Body of pancreas (tissue), 4 donors: ENCODE results near the gene TRIM24. TPM values are rescaled to one million over a fixed set of nuclear protein-coding genes. Genes with fewer than 3 reads are reported as not detected.

ENCODE experiments used
- ATAC-seq: fragments of 150-250 bp; one replicate; pipeline ENCODE4 v1.9.1; 2016
- DNase-seq, 4 donors: peaks; one replicate each; pipeline ENCODE4 v3.0.0-alpha.2; 2019
- H3K27ac ChIP-seq, 4 donors: fragments of 200-600 bp; sonication (generic); 1 replicate in 3 of 4; 2 replicates in 1 of 4; pipeline versions ENCODE4 v1.5.1 to v1.6.1; 2016 to 2019; ENCODE audit warnings: mild to moderate bottlenecking in 1 of 4, mixed read lengths in 1 of 4, moderate library complexity in 1 of 4
- H3K27me3 ChIP-seq, 2 donors: fragments of 200-600 bp; sonication (generic); one replicate each; pipeline ENCODE4 v1.6.0; 2016; ENCODE audit warnings: mild to moderate bottlenecking in 1 of 2
- H3K36me3 ChIP-seq, 2 donors: fragments of 200-600 bp; sonication (generic); replicated peaks in 1 of 2; 2 replicates each; pipeline ENCODE4 v1.5.1; 2016; ENCODE audit warnings: low read depth in 2 of 2; ENCODE audit not compliant: insufficient read depth in 1 of 2
- H3K4me1 ChIP-seq: fragments of 200-600 bp; sonication (generic); one replicate; pipeline ENCODE4 v1.6.0; 2016
- H3K4me3 ChIP-seq, 2 donors: fragments of 200-600 bp; sonication (generic); 1 replicate in 1 of 2; 2 replicates in 1 of 2; pipeline ENCODE4 v1.5.1; 2016 to 2019
- H3K9me3 ChIP-seq, 3 donors: fragments of 200-600 bp; sonication (generic); 1 replicate in 2 of 3; 2 replicates in 1 of 3; pipeline ENCODE4 v1.5.1; 2016
- CTCF ChIP-seq, 7 experiments: fragments of 450-650 bp in 4 of 7; fragments of 200-600 bp in 3 of 7; sonication (generic) in 3 of 7; IDR thresholded peaks; one replicate each; pipeline ENCODE4 v1.5.1; 2016 to 2019; ENCODE audit warnings: antibody characterized with exemption in 7 of 7
- POLR2A ChIP-seq, 3 donors: fragments of 450-650 bp; IDR thresholded peaks; one replicate each; pipeline ENCODE4 v1.6.1; 2016; ENCODE audit warnings: antibody characterized with exemption in 3 of 3, mild to moderate bottlenecking in 2 of 3
- WGBS, 2 donors: methylation state at CpG; one replicate each; pipeline ENCODE4 v1.1.5; 2017; 5-methylcytosine and 5-hydroxymethylcytosine counted together
- intact Hi-C: fragments of 100-400 bp; cut with DNase I; formaldehyde crosslinking; loops from one replicate; pipeline ENCODE4 v1.15.1; 2023
- total RNA-seq, 2 donors: library from RNA; depleted of rRNA; stranded (reverse); fragments of >200 nt; gene quantifications; one replicate each; pipeline ENCODE4 v1.1.0, GENCODE V29; 2016

Gene TRIM24
- total RNA-seq, 2 donors from 2014 or later, result 12.2 to 12.5 TPM

GRCh38 chr7:138554674-138555073 lies 94.6 kb downstream of the TRIM24 start:
- intact Hi-C loops, result no loop called here
- TF ChIP-seq POLR2A (IDR thresholded peaks at IDR 0.05), result no peak
- no peak for TF ChIP-seq CTCF (IDR thresholded peaks at IDR 0.05)
- no peaks in the 10 kb centered on the region for H3K27me3 ChIP-seq
- H3K9me3 ChIP-seq, result peaks cover 0 to 37% (median 0%) of the 10 kb centered on the region in 3 donors
- H3K4me1 ChIP-seq, result no peaks in the 10 kb centered on the region
- 93 to 97% methylated on average over 4 of the region's 4 CpGs for WGBS, 2 donors
- H3K4me3 ChIP-seq, result no peak overlapping the region
- no peak for ATAC-seq
- H3K36me3 ChIP-seq, result peaks cover 23 to 51% of the 10 kb centered on the region in 2 donors
- no peak for DNase-seq
- H3K27ac ChIP-seq, result no peak overlapping the region

GRCh38 chr7:138555684-138556083 lies 95.6 kb downstream of the TRIM24 start:
- Histone ChIP-seq H3K36me3 (peaks cover 23 to 53% of the 10 kb centered on the region in 2 donors), H3K9me3 (peaks cover 0 to 44% (median 0%) of the 10 kb centered on the region in 3 donors), H3K4me3 (no peak overlapping the region), H3K27me3 (no peaks in the 10 kb centered on the region), H3K4me1 (no peaks in the 10 kb centered on the region), H3K27ac (no peak overlapping the region)
- WGBS, 2 donors, result 96 to 98% methylated on average over 4 of the region's 4 CpGs
- TF ChIP-seq CTCF (IDR thresholded peaks at IDR 0.05) (no peak), POLR2A (IDR thresholded peaks at IDR 0.05) (no peak)
- no peak for DNase-seq
- intact Hi-C loops, result no loop called here
- no peak for ATAC-seq

GRCh38 chr7:138556771-138557484 lies 96.9 kb downstream of the TRIM24 start:
- TF ChIP-seq CTCF (IDR thresholded peaks at IDR 0.05) (no peak), POLR2A (IDR thresholded peaks at IDR 0.05) (no peak)
- intact Hi-C loops, result no loop called here
- Histone ChIP-seq H3K27me3 (no peaks in the 10 kb centered on the region), H3K36me3 (peaks cover 14 to 51% of the 10 kb centered on the region in 2 donors), H3K9me3 (peaks cover 0 to 44% (median 0%) of the 10 kb centered on the region in 3 donors), H3K4me1 (no peaks in the 10 kb centered on the region), H3K4me3 (no peak overlapping the region), H3K27ac (no peak overlapping the region)
- DNase-seq, result no peak
- 92 to 99% methylated on average over 3 of the region's 3 CpGs for WGBS, 2 donors
- ATAC-seq, result no peak

- peaks cover 17 to 40% of the 10 kb centered on the region in 2 donors for H3K36me3 ChIP-seq
- H3K4me1 ChIP-seq, result no peaks in the 10 kb centered on the region
- no peak overlapping the region for H3K27ac ChIP-seq
- H3K27me3 ChIP-seq, result no peaks in the 10 kb centered on the region
- no peak overlapping the region for H3K4me3 ChIP-seq
- H3K9me3 ChIP-seq, result peaks cover 0 to 63% (median 0%) of the 10 kb centered on the region in 3 donors
- ATAC-seq, result no peak
- intact Hi-C loops, result no loop called here
- 98% methylated on average over 4 to 5 of the region's 5 CpGs for WGBS, 2 donors
- no peak for DNase-seq
- no peak for TF ChIP-seq POLR2A (IDR thresholded peaks at IDR 0.05)
- TF ChIP-seq CTCF (IDR thresholded peaks at IDR 0.05), result no peak
These were observed 99.4 kb downstream of the TRIM24 start for GRCh38 chr7:138559448-138559847.

GRCh38 chr7:138563808-138564207 lies 103.7 kb downstream of the TRIM24 start:
- Histone ChIP-seq H3K4me1 (no peaks in the 10 kb centered on the region), H3K27ac (no peak overlapping the region), H3K9me3 (peaks cover 0 to 53% (median 0%) of the 10 kb centered on the region in 3 donors), H3K36me3 (peaks cover 17 to 24% of the 10 kb centered on the region in 2 donors), H3K27me3 (no peaks in the 10 kb centered on the region), H3K4me3 (no peak overlapping the region)
- intact Hi-C loops, result no loop called here
- DNase-seq, result no peak
- WGBS, 2 donors, result 77 to 92% methylated on average over 4 of the region's 4 CpGs
- ATAC-seq, result no peak
- no peak for TF ChIP-seq CTCF (IDR thresholded peaks at IDR 0.05)
- TF ChIP-seq POLR2A (IDR thresholded peaks at IDR 0.05), result no peak
